ENCODE results near the gene ZNF536.

ZNF536 gene

DNA sequence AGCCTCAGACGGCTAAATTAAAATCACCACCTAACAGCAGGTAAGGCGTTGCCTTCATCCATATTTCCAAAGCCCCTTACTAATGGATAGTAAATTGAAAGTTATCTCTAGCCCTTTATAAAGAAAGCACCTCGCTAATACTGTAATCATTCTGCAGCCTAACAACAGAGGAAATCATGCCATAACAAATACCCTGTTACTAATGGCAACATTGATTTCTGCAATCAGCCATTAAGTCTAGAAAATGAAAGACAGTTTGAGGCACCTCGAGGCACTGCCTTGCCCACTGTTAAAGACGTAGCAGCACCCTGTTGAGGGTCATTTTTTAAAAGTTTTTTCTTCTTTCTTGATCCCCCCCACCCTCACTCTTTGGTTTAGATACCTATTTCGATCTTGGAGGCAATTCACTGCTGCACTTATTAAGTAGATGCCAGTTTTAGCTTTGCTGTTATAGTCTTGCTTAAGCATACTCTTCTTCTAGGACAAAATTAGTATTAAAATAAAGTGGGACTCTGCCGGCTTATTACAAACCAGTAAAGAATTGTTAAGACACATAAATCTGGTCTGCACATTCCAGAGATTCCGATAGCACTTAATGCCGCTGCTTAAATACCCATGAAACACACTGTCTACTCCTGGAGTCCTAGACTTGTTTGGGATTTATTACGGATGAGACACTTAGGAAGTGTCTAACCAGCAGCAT is 74.8 kb downstream of the ZNF536 start:
- DNase-seq (ENCODE audit: low spot score): no peak
- TF ChIP-seq CTCF (IDR thresholded peaks at IDR 0.05; ENCODE audit: borderline replicate concordance, control extremely low read depth, extremely low read depth, insufficient read depth, missing control alignments): no peak
- in situ Hi-C loops (cut with MboI; ENCODE audit: low sequenced_read_pairs, unreplicated experiment): no loop called here

DNA sequence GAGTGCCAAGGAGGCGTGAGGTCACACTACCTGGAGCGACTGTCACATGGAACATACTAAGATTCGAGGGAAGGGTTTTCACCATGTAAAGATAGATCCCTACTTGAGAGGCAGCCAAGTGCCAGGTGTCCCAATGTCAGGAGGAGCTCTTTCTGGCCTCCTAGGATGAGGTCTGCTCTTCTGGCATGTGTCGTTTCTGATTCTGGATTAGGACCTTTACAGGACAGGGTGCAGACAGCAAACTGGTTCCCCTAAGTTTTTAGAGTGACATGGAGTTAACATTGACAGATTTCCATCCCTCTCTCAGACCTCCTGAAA is 75.3 kb downstream of the ZNF536 start:
- in situ Hi-C loops (cut with MboI; ENCODE audit: low sequenced_read_pairs, unreplicated experiment): no loop called here
- no peak for DNase-seq (ENCODE audit: low spot score)
- TF ChIP-seq CTCF (IDR thresholded peaks at IDR 0.05; ENCODE audit: borderline replicate concordance, control extremely low read depth, extremely low read depth, insufficient read depth, missing control alignments): no peak

DNA sequence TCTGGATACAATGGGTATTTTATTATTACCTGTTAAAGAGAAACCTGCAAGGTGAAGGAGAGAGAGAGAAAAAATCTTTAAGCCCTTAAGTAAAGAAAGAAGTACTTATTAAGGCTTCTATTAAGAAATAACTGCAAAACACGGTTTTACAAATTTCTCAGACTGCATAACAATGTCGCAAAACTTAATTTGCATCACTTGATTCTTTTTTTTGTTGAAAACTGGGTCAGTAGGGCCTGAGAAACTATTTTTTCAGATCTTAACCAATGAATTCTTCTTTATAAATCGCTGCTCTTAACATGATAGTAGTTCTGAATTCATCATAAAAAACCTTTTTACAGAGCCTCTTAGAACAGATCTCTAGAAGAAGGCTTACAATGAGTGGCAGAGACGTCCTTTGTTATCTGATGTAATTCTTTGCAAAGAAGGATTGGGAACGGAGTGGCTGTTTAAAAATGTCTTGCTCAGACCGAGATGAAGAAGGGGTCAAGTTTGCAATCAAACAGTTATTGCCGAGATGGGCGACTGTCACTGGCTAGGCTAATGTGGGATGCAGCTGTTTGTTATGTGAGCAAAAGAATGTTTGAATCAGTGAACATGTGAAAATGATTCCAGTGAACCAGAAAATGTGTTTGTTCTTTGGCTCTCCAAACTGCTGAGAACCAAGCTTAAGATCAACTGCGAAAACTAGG is 76.3 kb downstream of the ZNF536 start:
- no peak for DNase-seq (ENCODE audit: low spot score)
- in situ Hi-C loops (cut with MboI; ENCODE audit: low sequenced_read_pairs, unreplicated experiment): no loop called here
- TF ChIP-seq CTCF (IDR thresholded peaks at IDR 0.05; ENCODE audit: borderline replicate concordance, control extremely low read depth, extremely low read depth, insufficient read depth, missing control alignments): no peak

DNA sequence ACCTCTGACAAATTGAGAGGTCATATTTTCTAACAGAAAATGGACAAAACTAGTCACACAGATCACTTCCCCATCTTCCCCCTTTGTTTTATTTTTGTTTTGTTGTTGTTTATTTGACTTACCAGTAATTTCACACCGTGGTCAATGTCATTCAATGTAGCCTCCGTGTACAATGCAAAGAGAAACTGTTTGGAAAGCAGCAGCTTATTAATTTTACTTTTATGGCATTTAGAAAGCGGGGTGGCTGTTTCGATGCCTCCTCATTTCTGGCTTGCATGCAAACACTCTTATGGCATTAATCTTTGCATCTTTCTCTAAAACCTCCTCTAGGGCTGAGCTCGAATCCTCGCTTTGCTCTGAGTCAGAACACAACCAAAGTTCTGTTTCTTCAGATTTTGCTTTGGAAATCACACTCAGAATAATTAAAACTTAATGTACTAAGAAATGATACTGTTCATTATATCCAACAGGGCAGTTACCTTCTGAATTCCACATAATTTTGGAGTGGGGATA is 77.0 kb downstream of the ZNF536 start:
- TF ChIP-seq CTCF (IDR thresholded peaks at IDR 0.05; ENCODE audit: borderline replicate concordance, control extremely low read depth, extremely low read depth, insufficient read depth, missing control alignments): no peak
- in situ Hi-C loops (cut with MboI; ENCODE audit: low sequenced_read_pairs, unreplicated experiment): no loop called here
- no peak for DNase-seq (ENCODE audit: low spot score)

GRCh38 chr19:30449673-30450072 is 77.5 kb downstream of the ZNF536 start:
- no peak for TF ChIP-seq CTCF (IDR thresholded peaks at IDR 0.05; ENCODE audit: borderline replicate concordance, control extremely low read depth, extremely low read depth, insufficient read depth, missing control alignments)
- in situ Hi-C loops (cut with MboI; ENCODE audit: low sequenced_read_pairs, unreplicated experiment): no loop called here
- DNase-seq (ENCODE audit: low spot score): no peak

- DNase-seq (ENCODE audit: low spot score): no peak
- no peak for TF ChIP-seq CTCF (IDR thresholded peaks at IDR 0.05; ENCODE audit: borderline replicate concordance, control extremely low read depth, extremely low read depth, insufficient read depth, missing control alignments)
- in situ Hi-C loops (cut with MboI; ENCODE audit: low sequenced_read_pairs, unreplicated experiment): no loop called here
These were observed 77.9 kb downstream of the ZNF536 start for GRCh38 chr19:30450100-30450499.
